Kidney epithelial cell (primary cell): ENCODE data around the gene ALG13. TPM values are rescaled to one million over a fixed set of nuclear protein-coding genes. Genes with fewer than 3 reads are reported as not detected.

Experiments
- DNase-seq: peaks from one replicate; pipeline ENCODE4 v3.0.0-alpha.2; 2010; ENCODE audit warnings: low read depth
- H3K27me3 ChIP-seq: 2 replicates; pipeline ENCODE4 v1.6.0; 2011; ENCODE audit warnings: low read length; ENCODE audit not compliant: control insufficient read depth, insufficient read depth
- H3K36me3 ChIP-seq: 2 replicates; pipeline ENCODE4 v1.5.1; 2011; ENCODE audit warnings: low read length; ENCODE audit not compliant: control insufficient read depth, insufficient read depth
- H3K4me3 ChIP-seq: 2 replicates; pipeline ENCODE4 v1.5.1; 2011; ENCODE audit warnings: low read depth, mild to moderate bottlenecking, control low read depth, low read length
- total RNA-seq: library from RNA; depleted of rRNA; stranded (reverse); fragments of >200 nt; gene quantifications from 2 replicates; pipeline ENCODE4 v1.2.3, GENCODE V29; 2015
- TF ChIP-seq, protein P1 (sequence below): IDR thresholded peaks from 2 replicates; pipeline ENCODE4 v1.5.1; 2011; ENCODE audit warnings: mild to moderate bottlenecking, moderate library complexity, low read length, control low read depth, inconsistent platforms; ENCODE audit not compliant: insufficient read depth, poor library complexity, severe bottlenecking

ALG13 gene
- total RNA-seq, 1 donor from 2014 or later = 25.2 TPM

DNA sequence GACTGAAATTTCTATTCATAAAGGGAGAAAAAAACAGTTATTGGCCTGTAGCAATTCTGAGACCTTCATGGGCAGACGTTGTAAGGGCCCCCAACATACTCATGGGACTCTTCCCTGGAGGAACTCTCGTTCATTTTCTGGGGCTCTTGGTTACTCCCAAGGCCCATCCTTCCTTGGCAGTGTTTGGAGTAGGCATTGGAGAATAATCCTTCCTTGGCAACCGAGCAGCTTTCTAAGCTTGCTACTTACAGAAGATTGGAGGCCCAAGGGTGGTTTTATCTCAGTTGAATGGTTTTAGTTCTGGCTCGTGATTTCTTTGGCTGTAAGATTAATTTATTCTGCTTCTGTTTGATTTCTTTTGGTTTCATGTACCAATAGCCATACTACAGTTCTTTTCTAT is 50.4 kb downstream of the ALG13 start:
- TF ChIP-seq, protein P1, sequence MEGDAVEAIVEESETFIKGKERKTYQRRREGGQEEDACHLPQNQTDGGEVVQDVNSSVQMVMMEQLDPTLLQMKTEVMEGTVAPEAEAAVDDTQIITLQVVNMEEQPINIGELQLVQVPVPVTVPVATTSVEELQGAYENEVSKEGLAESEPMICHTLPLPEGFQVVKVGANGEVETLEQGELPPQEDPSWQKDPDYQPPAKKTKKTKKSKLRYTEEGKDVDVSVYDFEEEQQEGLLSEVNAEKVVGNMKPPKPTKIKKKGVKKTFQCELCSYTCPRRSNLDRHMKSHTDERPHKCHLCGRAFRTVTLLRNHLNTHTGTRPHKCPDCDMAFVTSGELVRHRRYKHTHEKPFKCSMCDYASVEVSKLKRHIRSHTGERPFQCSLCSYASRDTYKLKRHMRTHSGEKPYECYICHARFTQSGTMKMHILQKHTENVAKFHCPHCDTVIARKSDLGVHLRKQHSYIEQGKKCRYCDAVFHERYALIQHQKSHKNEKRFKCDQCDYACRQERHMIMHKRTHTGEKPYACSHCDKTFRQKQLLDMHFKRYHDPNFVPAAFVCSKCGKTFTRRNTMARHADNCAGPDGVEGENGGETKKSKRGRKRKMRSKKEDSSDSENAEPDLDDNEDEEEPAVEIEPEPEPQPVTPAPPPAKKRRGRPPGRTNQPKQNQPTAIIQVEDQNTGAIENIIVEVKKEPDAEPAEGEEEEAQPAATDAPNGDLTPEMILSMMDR = no peak
- no peaks in the 10 kb centered on the region for H3K27me3 ChIP-seq
- no peak for DNase-seq
- H3K4me3 ChIP-seq = no peak overlapping the region
- H3K36me3 ChIP-seq = no peaks in the 10 kb centered on the region

DNA sequence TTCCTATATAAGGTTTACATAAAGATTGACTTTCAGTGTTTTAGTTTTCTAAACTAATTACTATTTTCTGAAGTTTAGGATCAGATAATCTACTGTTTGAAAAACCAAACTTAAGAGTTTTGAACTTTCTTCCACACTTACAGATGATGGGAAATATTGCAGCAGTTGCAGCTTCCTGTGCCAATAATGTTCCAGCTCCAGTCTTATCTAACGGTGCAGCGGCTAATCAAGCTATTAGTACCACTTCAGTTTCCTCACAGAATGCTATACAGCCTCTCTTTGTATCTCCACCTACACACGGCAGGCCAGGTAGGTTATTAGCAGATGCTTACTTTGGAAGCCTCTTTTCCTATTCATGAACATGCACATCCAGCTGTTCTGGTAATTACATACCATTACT is 55.6 kb downstream of the ALG13 start:
- H3K36me3 ChIP-seq = peaks cover 1% of the 10 kb centered on the region
- no peaks in the 10 kb centered on the region for H3K27me3 ChIP-seq
- TF ChIP-seq, protein P1 = no peak
- no peak overlapping the region for H3K4me3 ChIP-seq
- DNase-seq = no peak

DNA sequence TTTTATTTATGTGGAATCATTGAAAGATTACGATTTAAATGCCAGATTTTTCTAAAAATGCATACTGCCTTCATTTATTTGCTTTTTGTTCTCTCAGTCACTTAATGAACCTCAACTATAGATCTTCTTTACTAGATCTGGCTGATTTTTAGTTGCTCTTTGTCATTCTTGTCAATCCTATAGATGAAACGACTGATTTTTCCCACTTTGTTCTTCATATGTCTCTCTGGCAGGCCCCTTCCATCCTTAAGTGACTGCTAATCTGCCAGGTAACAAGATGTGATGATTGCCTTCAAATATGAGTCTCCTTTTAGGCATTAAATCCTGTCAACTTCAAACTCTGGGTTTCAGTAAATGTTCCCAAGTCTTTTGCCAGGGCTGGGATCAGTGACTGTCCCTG is 61.0 kb downstream of the ALG13 start:
- no peak overlapping the region for H3K4me3 ChIP-seq
- no peak for DNase-seq
- no peaks in the 10 kb centered on the region for H3K27me3 ChIP-seq
- TF ChIP-seq, protein P1 = no peak
- H3K36me3 ChIP-seq = peaks cover 1% of the 10 kb centered on the region

DNA sequence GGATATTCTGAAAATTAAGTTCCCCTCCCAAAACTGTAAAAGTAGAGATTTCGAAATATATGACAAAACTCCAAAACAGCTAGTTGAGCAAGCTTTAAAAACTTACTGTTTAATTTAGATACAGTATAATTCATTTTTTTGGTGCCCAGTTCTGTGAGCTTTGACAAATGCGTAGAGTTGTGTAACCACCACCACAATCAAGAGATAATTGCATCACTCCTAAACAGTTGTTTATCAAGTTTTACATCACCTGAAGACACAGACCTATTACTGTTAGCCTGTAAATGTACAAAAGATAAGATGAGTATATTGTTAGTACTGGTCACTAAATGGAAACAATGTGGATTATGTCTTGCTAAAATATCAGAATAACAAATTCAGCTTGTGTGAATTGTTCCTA is 62.3 kb downstream of the ALG13 start:
- no peak overlapping the region for H3K4me3 ChIP-seq
- H3K36me3 ChIP-seq = peaks cover 1% of the 10 kb centered on the region
- no peaks in the 10 kb centered on the region for H3K27me3 ChIP-seq
- no peak for DNase-seq
- TF ChIP-seq, protein P1 = no peak

DNA sequence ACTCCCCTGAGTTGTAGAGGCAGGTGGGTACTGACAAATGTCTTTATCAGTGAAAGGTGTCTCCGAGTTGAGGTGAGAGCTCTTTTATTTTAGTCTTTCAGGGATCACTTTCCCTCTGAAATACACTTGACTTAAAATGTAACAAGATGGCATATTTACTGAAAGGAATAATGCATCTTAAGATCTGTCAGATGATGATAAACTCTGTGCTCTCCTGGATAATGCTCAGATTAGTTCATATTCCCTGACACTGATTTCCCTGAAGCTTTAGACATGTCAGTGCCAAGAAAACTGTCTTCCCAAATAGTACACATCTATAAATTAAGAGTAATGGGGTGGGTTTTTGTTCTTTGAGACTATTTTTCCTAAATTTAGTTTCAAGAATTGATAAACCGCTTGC is 75.5 kb downstream of the ALG13 start:
- H3K36me3 ChIP-seq = no peaks in the 10 kb centered on the region
- TF ChIP-seq, protein P1 = no peak
- no peaks in the 10 kb centered on the region for H3K27me3 ChIP-seq
- no peak for DNase-seq
- H3K4me3 ChIP-seq = no peak overlapping the region

DNA sequence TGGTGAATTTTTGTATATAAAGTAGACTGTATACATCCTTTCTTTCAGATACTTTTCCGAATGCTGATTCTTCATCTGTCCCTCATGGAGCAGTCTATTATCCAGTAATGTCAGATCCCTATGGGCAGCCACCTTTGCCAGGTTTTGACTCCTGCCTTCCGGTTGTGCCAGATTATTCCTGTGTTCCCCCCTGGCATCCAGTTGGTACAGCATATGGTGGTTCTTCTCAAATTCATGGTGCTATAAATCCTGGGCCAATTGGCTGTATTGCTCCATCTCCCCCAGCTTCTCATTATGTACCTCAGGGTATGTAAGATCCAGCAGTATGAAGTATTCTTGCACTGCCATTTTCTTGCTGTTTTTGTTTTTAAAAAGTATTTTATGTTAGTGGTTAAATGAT is 78.7 kb downstream of the ALG13 start:
- H3K27me3 ChIP-seq = no peaks in the 10 kb centered on the region
- no peak overlapping the region for H3K4me3 ChIP-seq
- TF ChIP-seq, protein P1 = no peak
- H3K36me3 ChIP-seq = no peaks in the 10 kb centered on the region
- DNase-seq = no peak
